HG03064 (cell line): ENCODE data around the gene APEH.

Experiments
- ATAC-seq: cut with Tn5 transposase; IDR thresholded peaks from one replicate; pipeline ENCODE4 v1.9.1; 2021; ENCODE audit warnings: low read depth; ENCODE audit not compliant: unreplicated experiment

The APEH gene

GRCh38 chr3:49707113-49707480 is 32.9 kb downstream of the APEH start:
- no peak for ATAC-seq

- no peak for ATAC-seq
Measured at GRCh38 chr3:49709852-49710251, 35.7 kb downstream of the APEH start.

DNA sequence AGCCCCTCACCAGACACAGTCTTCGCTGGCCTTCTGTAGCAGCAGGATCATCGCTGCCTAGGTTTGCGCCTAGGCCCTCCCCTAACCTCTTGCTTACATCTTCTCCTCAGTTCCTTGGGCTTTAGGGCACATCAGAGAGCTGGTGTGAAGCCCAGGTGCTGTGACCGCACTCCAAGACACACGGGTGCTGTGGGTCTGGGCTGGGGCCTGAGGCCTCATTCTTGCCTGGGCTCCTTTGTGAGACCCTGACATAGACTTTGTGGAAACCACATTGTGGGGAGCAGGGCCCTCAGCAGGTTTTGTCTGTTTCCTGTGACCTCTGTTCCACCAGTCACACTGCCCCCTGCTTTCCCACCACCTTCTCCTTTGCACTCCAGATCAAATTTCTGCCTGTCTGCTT is 37.3 kb downstream of the APEH start:
- ATAC-seq = no peak

DNA sequence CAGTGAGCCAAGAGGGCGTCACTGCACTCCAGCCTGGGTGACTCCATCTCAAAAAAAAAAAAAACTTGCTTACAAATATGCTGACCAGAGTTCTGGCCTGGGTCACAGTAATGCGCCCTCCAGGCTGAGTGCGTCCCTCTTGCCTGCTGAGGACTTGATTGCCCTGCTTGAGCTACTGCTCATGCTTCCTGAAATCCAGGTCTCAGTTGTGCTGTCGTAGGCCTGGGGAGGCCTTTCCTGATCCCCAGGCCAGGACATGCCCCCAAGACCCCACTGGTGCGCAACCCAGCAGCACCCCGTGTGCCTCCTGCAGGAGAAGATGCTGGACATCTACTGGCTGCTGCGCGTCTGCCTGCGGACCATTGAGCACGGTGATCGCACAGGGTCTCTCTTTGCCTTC is 38.0 kb downstream of the APEH start:
- no peak for ATAC-seq

GRCh38 chr3:49712631-49713317 is 38.6 kb downstream of the APEH start:
- no peak for ATAC-seq

GRCh38 chr3:49713336-49714105 is 39.4 kb downstream of the APEH start:
- ATAC-seq = no peak

DNA sequence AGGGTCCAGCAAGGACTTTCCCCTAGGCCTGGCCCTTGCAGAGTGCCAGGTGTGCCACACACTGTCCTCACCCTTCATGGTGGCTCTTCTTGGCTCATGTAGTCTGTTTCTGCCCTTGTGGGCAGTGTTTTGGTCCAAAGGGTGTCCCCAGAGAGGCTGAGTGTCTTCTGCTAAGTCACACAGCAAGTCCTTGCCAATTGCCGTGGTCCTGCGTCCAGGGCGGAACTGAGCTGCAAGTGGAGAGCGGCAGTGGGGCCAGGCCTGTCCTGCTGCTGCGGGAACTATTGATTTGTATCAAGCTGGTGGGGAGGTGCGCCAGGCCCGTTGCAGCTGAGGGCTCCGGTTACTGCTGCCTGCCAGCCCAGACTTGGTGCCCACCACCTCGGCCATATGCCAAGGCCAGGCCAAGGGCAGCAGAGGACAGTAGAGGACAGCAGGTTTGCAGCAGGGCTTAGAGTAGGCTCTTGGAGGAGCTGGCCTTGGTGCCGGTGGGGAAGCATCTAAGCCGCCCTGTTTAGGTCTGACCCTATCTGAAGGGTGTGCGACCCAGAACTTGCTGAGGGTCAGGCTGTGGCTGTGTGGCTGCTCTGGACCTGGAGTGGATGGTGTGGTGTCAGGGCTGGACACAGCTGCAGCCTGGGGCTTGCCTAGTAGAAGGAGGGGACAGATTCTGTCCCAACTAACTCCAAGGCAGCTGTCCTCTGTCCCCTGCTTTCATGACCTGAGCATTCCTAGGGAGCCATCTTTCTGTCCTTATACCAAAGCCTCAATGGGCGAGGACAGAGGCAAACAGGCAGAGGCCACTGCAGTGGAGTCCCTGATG is 40.8 kb downstream of the APEH start:
- no peak for ATAC-seq

GRCh38 chr3:49715611-49716121 is 41.5 kb downstream of the APEH start:
- no peak for ATAC-seq

GRCh38 chr3:49716169-49716568 is 42.0 kb downstream of the APEH start:
- ATAC-seq = no peak

- no peak for ATAC-seq
Measured at GRCh38 chr3:49716691-49717210, 42.6 kb downstream of the APEH start.

DNA sequence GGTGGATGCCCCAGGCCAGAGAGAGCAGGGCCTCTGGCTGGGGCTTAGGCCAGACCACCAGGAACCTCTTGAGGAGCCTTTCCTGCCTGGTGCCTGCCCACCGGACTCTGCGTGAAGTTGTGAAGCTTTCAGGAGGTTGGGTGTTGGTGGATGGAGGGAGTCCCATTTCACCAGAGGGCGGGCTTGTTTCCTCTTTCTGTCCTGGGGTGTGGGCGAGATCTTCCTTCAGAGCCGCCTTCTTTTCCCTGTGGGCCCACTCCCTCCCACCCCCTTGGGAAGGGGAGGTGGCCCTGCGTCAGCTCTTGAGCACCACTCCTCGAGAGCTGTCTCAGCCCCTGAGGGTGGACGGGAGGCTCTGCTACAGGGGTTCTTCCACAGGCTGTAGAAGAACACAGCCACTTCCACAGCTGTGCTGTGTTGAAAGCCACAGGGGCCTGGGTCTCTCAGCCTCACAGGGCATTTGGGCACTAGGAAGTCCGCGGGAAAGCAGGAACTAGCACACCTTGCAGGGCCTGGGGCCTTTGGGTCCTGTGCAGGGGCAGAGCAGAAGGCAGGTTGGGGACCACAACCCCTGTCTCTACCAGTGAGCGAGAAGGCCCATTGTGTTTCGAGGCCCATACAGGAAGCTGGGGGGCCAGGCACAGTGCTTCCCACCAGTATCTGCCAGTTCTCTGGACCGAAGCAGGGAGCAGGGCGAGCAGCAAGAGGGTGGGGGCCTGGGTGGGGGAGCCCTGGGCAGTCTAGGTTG is 43.2 kb downstream of the APEH start:
- ATAC-seq = no peak

GRCh38 chr3:49717959-49718857 is 44.1 kb downstream of the APEH start:
- ATAC-seq = no peak

- no peak for ATAC-seq
Measured at GRCh38 chr3:49718858-49719213, 44.7 kb downstream of the APEH start.

DNA sequence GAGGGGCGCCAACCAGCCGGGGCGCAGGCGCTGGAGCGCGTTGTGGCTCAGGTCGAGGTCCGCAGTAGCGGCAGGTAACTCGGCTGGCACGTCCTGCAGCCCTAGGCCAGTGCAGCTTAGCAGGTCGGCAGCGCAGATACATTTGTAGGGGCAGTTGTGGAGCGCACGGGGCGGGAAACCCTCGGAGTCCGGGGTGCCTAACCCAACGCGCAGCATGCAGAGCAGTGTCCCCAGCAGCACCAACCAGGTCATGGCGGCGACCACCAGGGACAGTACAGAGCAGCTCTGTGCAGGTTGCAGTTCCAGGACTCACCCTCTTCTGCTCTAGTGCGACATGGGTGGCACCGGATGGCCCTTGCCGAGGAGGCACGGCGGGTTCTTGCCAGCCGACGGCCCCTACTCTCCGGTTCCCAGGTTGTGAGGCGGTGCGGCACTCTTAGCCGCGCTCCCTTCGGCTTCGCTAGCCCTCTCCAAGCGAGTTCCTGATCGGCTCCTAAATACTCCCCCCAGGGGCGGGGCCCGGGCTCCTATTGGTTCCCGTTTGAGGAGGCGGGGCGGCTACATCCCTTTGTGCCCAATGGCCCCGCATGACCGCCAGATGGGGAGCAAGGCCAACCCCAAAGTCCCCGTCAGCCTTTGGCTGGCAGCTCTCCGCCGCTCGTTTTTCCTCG is 45.2 kb downstream of the APEH start, which contains the start of gene AMIGO3:
TSS of gene AMIGO3 (minus strand) at position 471 of the 671 bp plus-strand sequence. CDS start at position 252, 219 bp downstream.
- ATAC-seq = peak; percentile 48

- ATAC-seq = no peak
Measured at GRCh38 chr3:49720855-49721595, 46.9 kb downstream of the APEH start.

- ATAC-seq = no peak
Measured at GRCh38 chr3:49721596-49721895, 47.4 kb downstream of the APEH start.

- ATAC-seq = no peak
Measured at GRCh38 chr3:49721896-49722781, 48.0 kb downstream of the APEH start.
